Esophagus muscularis mucosa (tissue), 4 donors: ENCODE measurements around the gene VCL. TPM values are rescaled to one million over a fixed set of nuclear protein-coding genes. Genes with fewer than 3 reads are reported as not detected.
"Not testable (repeated sequence)": the region's sequence is repeated elsewhere in the genome, so short reads cannot be mapped to it uniquely, and the experiment has no call there.

ENCODE experiments used
- DNase-seq: peaks from one replicate; pipeline ENCODE4 v3.0.0-alpha.2; 2017; ENCODE audit errors: extremely low spot score
- H3K27ac ChIP-seq, 4 donors: fragments of 200-600 bp; sonication (generic); replicated peaks in 1 of 4; 1 replicate in 3 of 4; 2 replicates in 1 of 4; pipeline ENCODE4 v1.5.1; 2016 to 2019; ENCODE audit warnings: mild to moderate bottlenecking in 1 of 4
- H3K27me3 ChIP-seq, 4 donors: fragments of 200-600 bp; sonication (generic); one replicate each; pipeline versions ENCODE4 v1.5.1 to v1.6.0; 2016 to 2019
- H3K36me3 ChIP-seq, 4 donors: fragments of 200-600 bp; sonication (generic); one replicate each; pipeline ENCODE4 v1.5.1; 2016 to 2019
- H3K4me1 ChIP-seq, 4 donors: fragments of 200-600 bp; sonication (generic); one replicate each; pipeline ENCODE4 v1.5.1; 2016 to 2019
- H3K4me3 ChIP-seq, 4 donors: fragments of 200-600 bp; sonication (generic); 1 replicate in 2 of 4; 2 replicates in 2 of 4; pipeline ENCODE4 v1.5.1; 2016 to 2019; ENCODE audit warnings: mild to moderate bottlenecking in 4 of 4, moderate library complexity in 1 of 4
- H3K9me3 ChIP-seq, 4 donors: fragments of 200-600 bp; sonication (generic); 1 replicate in 3 of 4; 2 replicates in 1 of 4; pipeline ENCODE4 v1.5.1; 2016 to 2019
- CTCF ChIP-seq, 3 experiments: fragments of 200-600 bp in 2 of 3; fragments of 450-650 bp in 1 of 3; sonication (generic) in 2 of 3; IDR thresholded peaks; one replicate each; pipeline ENCODE4 v1.5.1; 2017 to 2019; ENCODE audit warnings: antibody characterized with exemption in 3 of 3, mild to moderate bottlenecking in 2 of 3, moderate library complexity in 1 of 3
- EP300 ChIP-seq: sonication (generic); formaldehyde crosslinking; IDR thresholded peaks from one replicate; pipeline ENCODE4 v1.6.1; 2017; ENCODE audit warnings: antibody characterized with exemption
- POLR2A ChIP-seq: fragments of 450-650 bp; IDR thresholded peaks from one replicate; pipeline ENCODE4 v1.6.1; 2017; ENCODE audit warnings: antibody characterized with exemption, moderate library complexity, mild to moderate bottlenecking, low read depth
- POLR2AphosphoS5 ChIP-seq, 2 donors: sonication (generic); formaldehyde crosslinking; IDR thresholded peaks; one replicate each; pipeline ENCODE4 v1.6.1; 2017; ENCODE audit warnings: antibody characterized with exemption in 2 of 2
- WGBS: methylation state at CpG from one replicate; pipeline ENCODE4 v1.1.5; 2018; 5-methylcytosine and 5-hydroxymethylcytosine counted together
- intact Hi-C: fragments of 100-400 bp; cut with DNase I; formaldehyde crosslinking; loops from one replicate; pipeline ENCODE4 v1.15.1; 2023
- total RNA-seq, 4 donors: library from RNA; depleted of rRNA; stranded (reverse); fragments of >200 nt; gene quantifications; one replicate each; pipeline versions ENCODE4 v1.1.0 to v1.2.1, GENCODE V29; 2016

VCL gene
- total RNA-seq, 4 donors from 2014 or later = 412 to 555 (median 448) TPM

- no peak overlapping the region for H3K4me3 ChIP-seq
- no peaks in the 10 kb centered on the region for H3K9me3 ChIP-seq
- H3K27me3 ChIP-seq = no peaks in the 10 kb centered on the region
- no peak for DNase-seq
- TF ChIP-seq POLR2A (no peak), CTCF (IDR thresholded peaks at IDR 0.05) (no peak), EP300 (no peak), POLR2AphosphoS5 (IDR thresholded peaks at IDR 0.05) (no peak)
- peak overlapping the region in 3 of 4 donors; percentile 42 to 47 (median 46) for H3K27ac ChIP-seq
- H3K36me3 ChIP-seq = peaks cover 0 to 6% (median 2%) of the 10 kb centered on the region in 4 donors
- H3K4me1 ChIP-seq = peaks cover 64 to 95% (median 88%) of the 10 kb centered on the region in 4 donors
- intact Hi-C loops = no loop called here
These were observed 26.7 kb downstream of the VCL start for GRCh38 chr10:74024600-74024999.

GRCh38 chr10:74025380-74025978 is 27.6 kb downstream of the VCL start:
- 52% methylated on average over 5 of the region's 5 CpGs for WGBS
- TF ChIP-seq CTCF (IDR thresholded peaks at IDR 0.05) (no peak), EP300 (no peak), POLR2AphosphoS5 (IDR thresholded peaks at IDR 0.05) (no peak), POLR2A (no peak)
- Histone ChIP-seq H3K4me3 (no peak overlapping the region), H3K36me3 (peaks cover 0 to 6% (median 2%) of the 10 kb centered on the region in 4 donors), H3K4me1 (peaks cover 67 to 95% (median 88%) of the 10 kb centered on the region in 4 donors), H3K27ac (peak overlapping the region; percentile 15 to 47 (median 44)), H3K9me3 (no peaks in the 10 kb centered on the region), H3K27me3 (no peaks in the 10 kb centered on the region)
- intact Hi-C loops = no loop called here
- no peak for DNase-seq

GRCh38 chr10:74026428-74027015 is 28.6 kb downstream of the VCL start:
- Histone ChIP-seq H3K4me3 (no peak overlapping the region), H3K4me1 (peaks cover 65 to 95% (median 89%) of the 10 kb centered on the region in 4 donors), H3K27me3 (no peaks in the 10 kb centered on the region), H3K9me3 (no peaks in the 10 kb centered on the region), H3K27ac (peak overlapping the region in 1 of 4 donors; percentile 24), H3K36me3 (peaks cover 0 to 6% (median 2%) of the 10 kb centered on the region in 4 donors)
- intact Hi-C loops = no loop called here
- 36% methylated on average over 3 of the region's 3 CpGs for WGBS
- no peak for DNase-seq
- no peak for TF ChIP-seq POLR2A
- no peak for TF ChIP-seq CTCF (IDR thresholded peaks at IDR 0.05)
- TF ChIP-seq EP300 = no peak
- no peak for TF ChIP-seq POLR2AphosphoS5 (IDR thresholded peaks at IDR 0.05)

GRCh38 chr10:74027702-74028101 is 29.8 kb downstream of the VCL start:
- peak overlapping the region in 3 of 4 donors; percentile 3 to 20 (median 16) for H3K27ac ChIP-seq
- no peak for TF ChIP-seq POLR2A
- no peak for TF ChIP-seq POLR2AphosphoS5 (IDR thresholded peaks at IDR 0.05)
- no peak for TF ChIP-seq EP300
- DNase-seq = no peak
- H3K9me3 ChIP-seq = no peaks in the 10 kb centered on the region
- peaks cover 71 to 95% (median 89%) of the 10 kb centered on the region in 4 donors for H3K4me1 ChIP-seq
- H3K36me3 ChIP-seq = peaks cover 0 to 6% (median 2%) of the 10 kb centered on the region in 4 donors
- intact Hi-C loops = no loop called here
- no peaks in the 10 kb centered on the region for H3K27me3 ChIP-seq
- no peak overlapping the region for H3K4me3 ChIP-seq
- WGBS = 89% methylated on average over 2 of the region's 2 CpGs

GRCh38 chr10:74029943-74030342 is 32.0 kb downstream of the VCL start:
- DNase-seq = no peak
- Histone ChIP-seq H3K4me3 (no peak overlapping the region), H3K9me3 (no peaks in the 10 kb centered on the region), H3K27me3 (no peaks in the 10 kb centered on the region), H3K27ac (peak overlapping the region; percentile 31 to 52 (median 41)), H3K4me1 (peaks cover 58 to 95% (median 85%) of the 10 kb centered on the region in 4 donors), H3K36me3 (no peaks in the 10 kb centered on the region)
- no peak for TF ChIP-seq POLR2AphosphoS5 (IDR thresholded peaks at IDR 0.05)
- intact Hi-C loops = no loop called here
- 74% methylated on average over 1 of the region's 1 CpG for WGBS

GRCh38 chr10:74032208-74032607 is 34.3 kb downstream of the VCL start:
- H3K36me3 ChIP-seq, intact Hi-C loops, H3K9me3 ChIP-seq, H3K4me3 ChIP-seq, H3K27me3 ChIP-seq, DNase-seq: not testable (repeated sequence)
- WGBS = 50% methylated on average over 1 of the region's 1 CpG
- Histone ChIP-seq H3K27ac (peak overlapping the region in 3 of 4 donors; percentile 2 to 57 (median 17)), H3K4me1 (peaks cover 59 to 93% (median 81%) of the 10 kb centered on the region in 4 donors)
